NCI-H146 (cell line): Measurements from ENCODE around the gene PTEN.

Experiments used
- DNase-seq: peaks from one replicate; lab custom pipeline; 2025; lab: John Stamatoyannopoulos, UW

PTEN gene

DNA sequence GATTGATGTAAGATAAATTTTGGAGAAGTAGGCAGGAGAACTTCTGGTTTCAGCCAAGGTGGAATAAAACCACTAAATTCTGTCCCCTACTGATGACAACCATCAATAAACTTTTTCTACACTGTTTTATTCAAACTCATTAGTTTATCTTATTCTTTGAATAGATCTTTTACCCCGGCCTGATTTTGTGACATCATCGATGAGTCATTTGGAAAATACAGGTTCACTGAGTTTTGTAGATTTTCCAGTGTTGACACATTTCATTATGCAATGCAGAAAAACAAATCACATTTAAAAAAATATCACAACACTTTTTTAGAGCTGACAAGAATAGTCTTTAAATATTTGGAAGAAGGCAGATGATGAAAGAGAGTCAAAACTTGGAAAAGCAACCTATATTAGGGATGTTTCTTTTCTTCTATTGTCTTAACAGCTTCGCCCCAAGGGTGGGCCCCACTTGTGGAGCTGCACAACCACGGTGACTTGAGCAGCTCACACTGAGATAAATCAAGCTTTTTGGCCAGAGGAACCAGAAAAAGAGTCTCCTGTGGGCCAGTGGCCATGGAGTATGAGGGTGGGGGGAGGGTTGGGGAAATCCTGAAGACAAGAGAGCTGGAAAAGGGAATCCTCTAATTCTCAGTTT is 112.8 kb downstream of the PTEN start:
- no peak for DNase-seq

DNA sequence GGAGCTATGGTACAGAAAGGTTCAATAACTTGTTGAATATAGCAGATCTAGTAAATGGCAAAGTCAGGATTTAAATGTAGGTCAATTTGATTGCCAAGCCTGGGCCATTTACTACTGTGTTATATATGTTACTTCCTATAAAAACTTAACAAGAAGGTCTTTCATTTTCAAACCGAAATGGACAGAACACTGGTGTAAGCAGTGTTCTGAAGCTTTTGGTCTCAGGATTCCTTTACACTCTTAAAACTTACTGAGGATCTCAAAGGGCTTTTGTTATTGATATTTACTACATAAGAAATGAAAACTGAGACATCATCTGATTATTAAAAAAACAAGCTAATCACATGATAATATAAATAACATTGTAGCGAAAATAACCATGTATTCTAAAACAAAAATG is 114.7 kb downstream of the PTEN start:
- DNase-seq, result no peak

DNA sequence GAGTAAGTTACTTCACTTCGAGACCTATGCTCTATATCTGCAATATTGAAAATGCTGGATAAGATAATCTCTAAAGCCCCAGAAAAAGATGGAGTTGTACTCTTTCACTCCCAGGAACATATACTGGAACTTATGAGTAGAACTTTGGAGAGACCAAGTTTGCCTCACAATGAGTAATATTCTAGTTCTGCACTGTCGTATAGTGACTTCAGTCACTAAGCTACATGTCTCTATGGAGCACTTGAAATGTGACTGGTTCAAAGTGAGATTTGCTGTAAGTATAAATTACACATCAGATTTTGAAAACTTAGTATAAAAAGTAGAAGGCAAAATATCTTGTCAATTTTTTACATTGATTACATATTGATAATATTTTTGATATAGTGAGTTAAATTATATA is 116.4 kb downstream of the PTEN start:
- DNase-seq, result no peak

DNA sequence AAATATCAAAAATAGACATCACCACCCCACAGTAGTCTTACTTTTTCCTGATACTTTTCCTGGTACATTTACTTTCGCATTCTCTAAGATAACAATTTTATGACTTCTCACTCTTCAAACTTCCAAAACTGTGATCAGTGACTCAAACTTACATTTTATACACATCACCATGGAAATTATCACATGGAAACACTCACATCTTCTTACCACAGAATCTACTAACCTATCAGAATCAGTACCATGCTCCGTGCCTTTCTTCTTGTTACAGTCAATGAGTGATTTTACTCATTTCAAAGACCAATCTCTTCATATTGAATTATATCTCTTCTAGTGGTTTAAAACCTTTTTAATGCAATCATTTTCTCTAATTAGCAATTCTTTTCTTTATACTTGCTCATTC is 120.3 kb downstream of the PTEN start:
- no peak for DNase-seq

DNA sequence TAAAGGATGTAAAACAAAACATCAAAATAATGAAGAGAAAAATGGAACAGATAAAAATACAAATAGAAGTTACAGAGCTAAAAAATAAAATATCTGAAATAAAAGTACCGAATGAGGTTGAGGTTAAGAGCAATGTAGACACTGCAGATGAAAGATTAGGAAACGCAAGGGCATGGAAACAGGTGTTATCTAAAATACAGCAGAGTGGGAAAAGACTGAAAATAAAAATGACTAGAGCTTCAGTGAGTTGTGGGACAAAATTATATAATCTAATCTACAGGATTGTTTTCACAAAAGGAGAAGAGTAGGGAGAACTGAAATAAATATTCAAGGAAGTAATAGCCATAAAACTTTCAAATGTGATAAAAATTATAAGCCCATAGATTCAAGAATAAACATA is 123.8 kb downstream of the PTEN start:
- no peak for DNase-seq

DNA sequence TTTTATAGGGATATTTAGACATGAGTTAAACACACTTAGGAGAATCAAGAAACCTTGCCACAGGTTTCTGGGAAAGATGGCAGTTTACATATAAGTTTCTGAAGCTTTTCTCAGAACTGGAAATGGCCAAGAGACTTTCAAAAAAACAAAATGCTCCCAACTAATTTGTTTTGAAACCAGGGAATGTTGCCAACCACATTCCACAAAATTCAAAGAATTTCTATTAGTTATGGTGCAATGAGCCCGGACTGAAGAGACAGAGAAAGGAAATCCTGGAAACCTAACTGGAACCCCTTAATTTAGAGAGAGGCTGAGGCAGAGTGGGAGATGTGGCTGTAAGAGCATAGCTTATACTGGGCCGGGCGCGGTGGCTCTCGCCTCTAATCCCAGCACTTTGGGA is 128.5 kb downstream of the PTEN start:
- no peak for DNase-seq

DNA sequence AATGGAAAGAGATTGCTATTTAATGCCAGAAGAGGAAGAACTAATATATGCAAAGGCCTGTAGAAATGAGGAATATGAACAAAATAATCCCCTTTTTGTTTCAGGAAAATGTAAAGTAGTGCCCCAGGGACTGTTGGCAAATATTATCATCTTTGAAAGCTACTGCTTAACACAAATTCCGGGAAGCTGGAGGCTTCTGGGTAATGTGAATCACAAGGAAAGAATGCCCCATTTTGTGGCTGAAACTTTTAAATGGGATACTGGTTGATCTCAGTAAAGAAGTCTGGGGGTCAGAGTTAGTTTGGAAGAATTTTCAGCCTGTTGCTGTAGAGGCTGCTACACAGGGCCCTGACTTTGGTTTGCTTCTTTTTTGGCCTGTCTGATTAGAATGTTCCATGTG is 141.0 kb downstream of the PTEN start:
- no peak for DNase-seq

DNA sequence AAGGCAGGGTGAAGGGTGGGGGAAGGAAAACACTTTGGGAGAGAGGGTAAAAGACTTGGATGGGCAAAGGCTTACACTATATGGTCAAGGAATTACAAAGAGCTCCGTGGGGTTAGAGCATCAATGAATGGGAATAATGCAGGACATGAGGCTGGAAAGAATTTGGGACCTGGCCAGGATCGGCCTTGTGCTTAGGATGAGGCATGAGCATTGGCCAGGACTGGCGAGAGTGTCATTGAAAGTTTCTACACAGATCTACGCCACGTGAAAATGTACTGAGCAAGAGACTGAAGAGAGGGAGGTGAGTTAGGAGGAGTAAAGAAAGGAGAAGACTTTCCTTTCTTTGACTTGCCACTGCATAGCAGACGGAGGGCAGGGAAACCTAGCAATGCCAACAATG is 142.8 kb downstream of the PTEN start:
- DNase-seq, result no peak

DNA sequence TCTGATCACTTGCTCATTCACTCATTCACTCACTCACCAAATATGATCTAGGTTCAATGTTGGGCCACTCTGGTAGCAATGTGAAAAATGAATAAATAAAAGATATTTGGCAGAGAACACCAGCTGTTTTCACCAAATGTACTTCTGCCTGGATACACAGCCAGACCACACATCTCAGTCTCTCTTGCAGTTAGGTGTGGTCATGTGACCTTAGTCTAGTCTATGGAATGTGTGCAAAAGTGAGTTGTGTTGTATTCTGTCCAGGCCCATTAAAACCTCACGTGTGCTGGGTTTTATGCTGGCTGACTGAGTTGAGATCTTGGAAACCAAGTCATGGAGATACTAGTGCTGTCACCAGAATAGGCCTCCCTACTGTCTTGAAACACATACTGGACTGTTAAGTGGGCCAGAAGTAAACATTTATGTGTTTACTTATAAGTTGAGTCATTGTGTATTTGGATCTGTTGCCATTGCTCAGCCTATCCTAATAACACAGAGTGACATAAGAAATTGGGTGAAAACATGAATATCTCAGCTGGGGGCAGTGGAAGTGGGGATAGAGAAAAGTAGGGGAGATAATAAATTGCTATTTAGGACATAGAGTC is 145.5 kb downstream of the PTEN start:
- no peak for DNase-seq

DNA sequence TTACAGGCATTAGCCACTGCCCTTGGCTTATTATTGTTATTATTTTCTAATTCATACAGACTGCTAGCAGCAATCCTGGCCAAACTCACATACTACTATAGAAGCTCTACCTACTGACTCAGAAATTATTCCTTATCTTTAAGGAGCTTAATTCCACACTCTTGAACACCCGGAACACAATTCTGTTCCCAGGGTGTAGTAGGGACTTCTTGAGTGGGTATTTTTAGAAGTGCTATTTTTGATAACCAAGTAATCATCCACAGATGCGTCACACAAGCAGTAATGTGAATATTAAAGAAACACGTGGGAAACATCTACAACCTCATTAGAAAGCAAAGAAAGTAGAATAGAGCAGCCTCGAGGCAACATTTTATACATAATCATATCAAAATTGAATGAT is 149.2 kb downstream of the PTEN start:
- no peak for DNase-seq

DNA sequence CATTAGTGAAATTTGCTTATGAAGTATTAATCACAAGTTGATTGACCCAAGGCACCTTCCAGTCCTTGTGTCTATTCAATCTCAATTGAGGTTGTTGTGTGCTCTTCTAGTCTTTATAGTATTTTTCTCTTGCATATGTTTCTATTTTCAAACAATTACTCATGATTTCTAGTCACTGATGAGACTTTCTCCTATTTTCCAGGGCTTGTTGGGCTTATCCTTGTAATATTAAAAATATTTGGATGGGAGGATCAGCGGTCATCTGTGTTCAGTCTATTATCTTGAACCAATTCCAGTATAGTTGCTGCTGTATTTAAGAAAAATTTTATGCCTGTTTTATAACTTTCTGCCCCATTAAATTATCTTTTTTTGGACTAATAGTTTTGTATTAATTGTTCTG is 154.4 kb downstream of the PTEN start:
- DNase-seq, result no peak

DNA sequence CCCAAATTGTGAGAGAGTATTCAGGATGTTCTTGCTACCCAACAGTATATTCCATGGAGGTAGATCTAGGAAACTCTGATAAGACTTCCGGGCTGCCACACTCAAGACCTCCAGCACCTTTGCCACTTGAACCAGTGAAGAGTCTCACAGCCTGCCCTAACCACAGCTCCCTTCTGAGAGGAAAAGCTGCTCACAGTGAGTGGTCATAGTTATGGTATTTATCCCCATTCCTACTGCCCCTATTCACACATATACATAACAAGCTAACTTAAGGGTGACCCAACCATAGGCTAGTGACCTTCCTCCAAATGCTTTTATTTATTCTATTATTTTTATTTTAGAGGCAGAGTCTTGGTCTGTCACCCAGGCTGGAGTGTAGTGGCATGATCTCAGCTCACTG is 156.3 kb downstream of the PTEN start:
- no peak for DNase-seq
